GM21576 (cell line): ENCODE measurements around the gene LURAP1L.

ENCODE experiments used
- ATAC-seq: cut with Tn5 transposase; IDR thresholded peaks from one replicate; pipeline ENCODE4 v1.9.1; 2021; ENCODE audit warnings: mild to moderate bottlenecking, moderate library complexity; ENCODE audit not compliant: unreplicated experiment

LURAP1L gene

DNA sequence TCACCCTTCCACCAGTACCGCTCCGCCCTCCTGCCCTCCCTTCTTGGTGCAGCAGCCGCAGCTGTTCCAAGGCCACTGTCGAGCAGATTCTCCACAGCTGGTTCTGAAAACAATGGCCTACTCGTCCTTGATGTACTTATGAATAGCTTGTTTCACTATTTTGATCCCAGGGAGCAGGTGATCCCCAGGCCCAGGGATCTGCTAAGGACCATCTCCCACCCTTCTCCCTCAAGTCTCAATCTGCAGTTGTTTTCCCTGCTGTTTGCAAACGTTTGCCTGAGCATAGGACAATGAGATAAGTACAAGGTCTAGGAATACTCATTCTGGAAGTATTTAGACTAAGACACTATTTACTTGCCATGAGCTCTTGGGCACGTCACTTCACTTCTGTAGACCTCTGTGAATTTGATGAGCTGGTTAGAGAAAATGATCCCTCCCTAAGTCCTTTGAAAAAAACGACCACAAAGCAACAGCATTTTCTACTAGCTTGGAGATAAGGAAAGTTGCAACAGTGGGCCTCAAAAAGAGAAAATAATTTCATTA is 1.8 kb downstream of the LURAP1L start:
- no peak for ATAC-seq

DNA sequence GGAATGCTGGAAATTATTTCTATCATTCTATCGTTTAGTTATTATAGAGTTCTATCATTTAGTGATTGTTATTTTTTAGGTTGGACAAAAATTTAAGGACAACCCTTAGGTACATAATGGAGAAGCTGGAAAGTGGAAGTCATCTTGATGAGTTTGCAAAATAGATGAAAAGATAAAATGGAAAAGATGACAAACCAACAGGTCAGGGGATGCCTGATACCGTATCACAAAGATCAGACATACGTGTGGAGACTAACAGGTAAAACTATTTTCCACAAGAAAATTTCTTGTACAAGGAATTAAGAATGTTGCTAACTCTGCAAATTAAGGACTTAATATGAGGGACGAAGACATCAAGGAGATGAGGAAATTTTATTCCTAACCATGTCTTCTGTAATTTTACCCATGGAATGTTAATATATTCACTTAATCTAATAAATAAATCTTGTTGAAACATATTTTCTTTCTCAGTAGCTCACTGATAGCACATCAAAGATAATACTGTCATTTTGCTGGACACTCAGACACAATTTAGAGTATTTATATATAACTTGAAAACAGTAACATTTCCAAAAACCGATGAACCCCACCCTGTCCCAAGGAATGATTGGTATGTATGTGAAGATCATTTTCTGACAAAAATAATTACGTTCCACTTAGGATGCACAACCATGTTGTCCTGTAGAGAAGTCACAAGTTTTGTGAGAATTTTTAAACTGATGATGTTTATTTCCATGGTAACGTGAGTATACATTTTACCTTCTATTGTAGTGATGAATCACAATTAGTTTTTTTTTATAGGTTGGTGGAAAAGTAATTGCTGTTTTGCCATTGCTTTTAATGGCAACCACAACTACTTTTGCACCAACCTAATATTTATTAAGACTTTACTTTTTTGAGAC is 2.6 kb downstream of the LURAP1L start:
- no peak for ATAC-seq

DNA sequence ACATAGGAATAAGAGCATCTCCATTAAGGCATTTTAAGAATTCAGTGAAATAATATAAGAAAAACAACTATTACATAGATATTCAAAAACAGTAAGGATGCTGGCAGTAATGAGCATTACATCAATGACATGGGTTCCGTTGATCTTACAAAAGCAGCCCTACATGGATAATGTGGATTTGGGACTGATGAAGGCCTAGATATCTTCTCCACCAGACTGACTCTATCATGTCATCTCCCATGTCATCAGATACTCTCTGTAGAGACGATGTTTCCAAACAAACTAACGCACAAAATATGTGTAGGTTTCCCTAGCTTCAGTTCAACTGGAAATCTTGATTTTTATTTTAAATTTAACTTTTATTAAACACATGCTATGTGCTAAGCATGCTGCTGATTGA is 3.6 kb downstream of the LURAP1L start:
- no peak for ATAC-seq

DNA sequence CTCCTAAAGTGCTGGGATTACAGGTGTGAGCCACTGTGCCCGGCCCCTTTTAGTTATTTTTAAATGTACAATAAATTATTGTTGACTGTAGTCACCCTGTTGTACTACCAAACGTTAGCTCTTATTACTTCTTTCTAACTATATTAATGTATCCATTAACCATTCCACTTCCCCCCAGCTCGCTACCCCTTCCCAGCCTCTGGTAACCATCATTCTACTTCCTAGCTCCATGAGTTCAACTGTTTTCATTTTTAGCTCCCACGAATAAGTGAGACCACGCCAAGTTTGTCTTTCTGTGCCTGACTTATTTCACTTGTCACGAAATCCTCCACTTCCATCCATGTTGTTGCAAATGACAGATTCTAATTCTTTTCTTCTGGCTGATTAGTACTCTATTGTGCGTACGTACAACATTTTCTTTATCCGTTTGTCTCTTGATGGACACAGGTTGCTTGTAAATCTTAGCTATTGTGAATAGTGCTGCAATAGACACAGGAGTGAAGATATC is 6.5 kb downstream of the LURAP1L start:
- no peak for ATAC-seq

DNA sequence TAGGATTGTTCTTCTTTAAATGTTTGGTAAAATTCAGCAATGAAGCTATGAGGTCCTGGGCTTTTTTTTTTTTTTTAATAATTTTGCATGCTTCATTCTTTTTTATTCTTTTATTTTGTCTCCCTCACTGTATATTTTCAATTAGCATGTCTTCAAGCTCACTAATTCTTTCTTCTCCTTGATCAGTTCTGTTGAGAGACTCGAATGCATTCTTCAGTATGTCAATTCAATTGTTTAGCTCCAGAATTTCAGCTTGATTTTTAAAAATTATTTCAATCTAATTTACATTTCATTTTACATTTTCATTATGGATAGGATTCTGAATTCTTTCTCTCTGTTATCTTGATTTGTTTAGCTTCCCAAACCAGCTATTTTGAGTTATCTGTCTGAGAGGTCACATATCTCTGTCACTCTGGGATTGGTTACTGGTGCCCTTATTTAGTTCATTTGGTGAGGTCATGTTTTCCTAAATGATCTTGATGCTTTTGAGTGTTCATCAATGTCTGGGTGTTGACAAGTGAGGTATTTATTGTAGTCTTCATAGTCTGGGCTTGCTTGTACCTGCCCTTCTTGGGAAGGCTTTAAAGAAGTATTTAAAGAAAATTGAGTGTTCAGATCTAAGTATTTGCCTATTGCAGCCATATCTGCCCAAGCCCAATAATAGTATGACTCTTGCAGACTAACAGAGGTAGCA is 9.1 kb downstream of the LURAP1L start:
- no peak for ATAC-seq

DNA sequence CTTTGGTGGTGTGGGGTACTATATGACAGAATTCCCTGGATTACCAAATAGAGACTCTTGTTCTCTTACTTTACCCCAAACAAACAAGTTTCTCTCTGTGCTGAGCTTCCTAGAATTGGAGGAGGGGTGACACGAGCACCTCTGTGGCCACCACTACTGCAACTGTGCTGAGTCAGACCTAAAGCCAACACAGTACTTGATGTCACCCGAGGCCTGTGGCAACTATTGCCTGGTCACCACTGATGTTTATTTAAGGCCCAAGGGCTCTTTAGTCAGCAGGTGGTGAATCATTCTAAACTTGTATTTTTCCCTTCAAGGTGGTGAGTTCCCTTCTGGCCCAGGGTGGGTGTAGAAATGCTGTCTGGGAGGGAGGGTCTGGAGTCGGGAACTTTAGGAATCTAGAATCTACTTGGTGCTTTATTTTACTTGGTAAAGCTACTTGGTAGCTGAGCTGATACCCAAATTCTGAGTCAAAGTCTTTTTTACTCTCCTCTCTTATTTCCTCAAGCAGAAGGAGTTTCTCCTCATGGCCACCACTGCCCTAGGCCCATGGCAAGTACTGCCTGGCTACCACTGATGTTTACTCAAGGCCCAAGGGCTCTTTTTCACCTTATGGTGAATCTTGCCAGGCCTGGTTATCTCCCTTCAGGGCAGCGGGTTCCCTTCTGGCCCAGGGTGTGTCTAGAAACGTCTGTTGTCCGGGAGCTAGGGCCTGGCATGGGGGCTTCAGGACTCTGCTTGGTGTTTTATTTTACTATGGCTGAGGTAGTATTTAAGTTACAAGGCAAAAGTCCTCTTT is 9.8 kb downstream of the LURAP1L start:
- peak; percentile 79 for ATAC-seq

DNA sequence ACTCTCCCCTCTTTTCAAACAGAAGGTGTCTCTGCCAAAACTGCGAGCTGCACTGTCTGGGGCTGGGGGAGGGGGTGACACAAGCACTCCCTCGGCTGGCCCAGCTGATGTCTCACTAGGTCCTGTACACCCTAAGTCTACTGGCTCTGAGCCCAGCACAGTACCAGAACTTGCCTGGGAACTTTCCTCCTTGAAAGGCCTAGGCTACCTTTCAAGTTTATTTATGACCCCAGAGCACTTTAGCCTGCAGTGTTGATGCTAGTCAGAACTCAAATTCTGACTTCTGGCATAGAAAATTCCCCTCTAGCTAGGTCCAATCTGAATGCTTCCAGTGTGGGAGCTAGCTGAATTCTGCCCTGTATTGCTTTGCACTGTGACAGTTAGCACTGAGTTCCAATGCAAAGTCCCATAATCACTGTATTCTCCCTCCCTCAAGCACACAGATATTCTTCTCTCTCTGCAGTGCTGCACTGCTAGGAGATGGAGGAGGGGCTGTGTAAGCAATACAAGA is 10.5 kb downstream of the LURAP1L start:
- ATAC-seq, result no peak

DNA sequence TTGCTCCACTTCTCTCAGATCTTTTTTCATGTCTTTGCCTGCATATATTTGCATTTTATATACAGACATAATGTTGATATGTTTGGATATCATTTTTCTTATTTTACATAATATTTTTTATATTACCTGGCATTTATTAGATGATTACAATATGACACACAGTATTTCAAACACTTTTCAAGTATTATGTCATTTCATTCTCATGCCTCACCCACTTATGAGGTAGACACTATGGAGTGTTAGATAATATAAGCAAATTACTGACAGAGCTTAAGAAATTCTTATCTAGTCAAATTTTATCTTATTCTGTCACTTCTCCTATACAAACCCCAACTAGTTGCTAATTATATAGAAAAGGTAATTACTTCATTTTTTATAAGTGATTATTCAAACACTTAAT is 11.1 kb downstream of the LURAP1L start:
- no peak for ATAC-seq

DNA sequence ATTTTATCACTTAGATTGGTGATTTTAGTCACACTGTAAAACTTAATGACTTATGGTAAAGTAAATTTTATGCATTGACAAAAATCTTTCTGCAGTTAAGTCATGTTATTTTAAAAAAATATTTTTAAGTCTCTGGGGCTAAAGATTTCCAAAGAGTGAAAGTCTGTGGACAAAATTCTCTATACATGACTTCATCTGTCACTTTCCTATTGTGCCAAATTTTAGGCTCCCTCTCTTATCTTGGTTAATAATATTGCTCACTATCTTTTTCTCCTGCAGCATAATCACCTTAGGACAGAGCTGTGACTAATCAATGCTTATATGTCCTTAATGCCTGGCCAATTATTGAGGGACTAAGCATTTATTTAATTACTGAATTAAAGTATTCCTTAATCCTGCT is 15.2 kb downstream of the LURAP1L start:
- ATAC-seq, result no peak

DNA sequence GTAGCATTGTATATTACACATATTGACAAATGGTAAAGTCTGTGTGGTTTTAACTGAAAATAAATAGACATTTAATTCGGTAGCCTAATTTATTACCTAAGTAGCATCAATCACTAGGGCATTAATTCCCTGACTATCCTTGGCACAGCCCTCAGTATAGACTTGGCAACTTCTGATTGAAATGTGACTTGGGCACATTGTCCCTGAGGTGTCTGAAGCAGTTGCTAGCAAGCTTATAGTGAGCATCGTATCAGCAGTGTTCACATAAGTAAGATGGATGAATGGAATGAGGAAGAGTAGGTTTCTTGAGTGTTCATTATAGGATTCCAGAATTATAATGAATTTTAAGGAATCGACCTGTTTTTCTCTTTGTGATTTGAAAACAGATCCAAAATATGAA is 16.1 kb downstream of the LURAP1L start:
- ATAC-seq, result no peak

DNA sequence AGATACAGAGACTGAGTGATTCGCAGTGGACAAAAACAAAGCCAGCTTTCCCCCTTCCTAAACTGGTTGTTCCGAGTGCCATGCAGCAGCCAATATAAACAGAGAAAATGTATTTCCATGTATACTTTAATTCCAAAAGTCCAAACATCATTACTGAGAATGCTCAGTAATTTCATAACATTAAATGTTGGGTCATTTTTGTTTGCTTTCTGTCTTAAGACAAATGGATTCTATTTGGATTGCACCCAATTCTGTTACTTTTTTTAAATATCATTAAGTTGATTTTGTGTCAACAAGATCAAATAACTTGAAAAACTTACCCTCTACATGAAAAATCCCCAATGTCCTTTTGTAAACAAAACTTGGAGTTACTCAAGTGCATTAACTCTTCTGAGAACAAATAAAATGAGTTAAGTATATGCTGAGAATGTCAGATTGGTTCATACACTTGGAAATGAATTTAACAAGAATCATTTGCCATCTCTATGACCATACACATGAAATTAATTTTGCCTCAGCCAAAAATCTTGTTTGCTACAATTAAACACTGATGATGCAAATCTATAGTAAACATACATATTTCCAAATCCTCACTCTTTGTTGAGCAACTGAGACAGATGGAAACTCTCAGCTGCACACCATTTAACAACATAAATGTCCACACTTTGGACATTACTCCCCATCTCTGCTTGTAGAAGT is 19.4 kb downstream of the LURAP1L start:
- no peak for ATAC-seq

DNA sequence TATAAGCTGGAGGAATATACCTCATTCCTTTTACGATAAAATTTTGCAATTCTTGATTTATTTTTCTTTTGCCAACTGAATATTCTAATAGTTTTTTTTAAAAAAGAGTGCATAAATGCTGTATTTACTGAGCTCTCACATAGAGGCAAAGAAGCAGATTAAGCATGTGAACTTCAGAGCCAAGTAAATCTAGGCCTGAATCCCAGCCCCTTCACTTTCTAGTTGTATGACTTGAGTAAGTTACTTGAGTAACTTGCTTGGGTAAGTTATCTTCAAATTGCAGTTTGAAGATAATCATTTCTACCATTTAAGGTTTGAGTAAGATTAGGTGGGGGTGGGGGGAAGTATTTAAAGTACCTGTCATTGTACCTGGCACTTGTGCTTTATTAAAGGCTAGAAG is 21.8 kb downstream of the LURAP1L start:
- ATAC-seq, result no peak

DNA sequence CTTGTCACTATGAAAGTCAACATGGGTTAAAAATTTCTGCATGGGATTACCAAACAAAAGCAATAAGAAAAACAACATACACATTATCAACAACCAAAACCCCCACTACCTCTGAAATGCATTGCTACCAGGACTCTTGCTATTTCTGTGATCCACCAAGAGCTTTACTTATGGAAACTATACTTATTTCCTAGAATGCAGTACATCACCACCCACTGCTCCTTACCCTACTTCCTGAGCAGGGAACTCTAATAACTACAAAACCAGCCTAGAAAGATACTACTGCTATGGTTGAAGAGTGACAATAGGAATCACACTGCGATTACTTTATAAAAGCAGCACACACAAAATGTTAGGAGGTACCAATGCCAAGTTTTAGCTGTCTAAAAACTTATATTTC is 22.2 kb downstream of the LURAP1L start:
- no peak for ATAC-seq

DNA sequence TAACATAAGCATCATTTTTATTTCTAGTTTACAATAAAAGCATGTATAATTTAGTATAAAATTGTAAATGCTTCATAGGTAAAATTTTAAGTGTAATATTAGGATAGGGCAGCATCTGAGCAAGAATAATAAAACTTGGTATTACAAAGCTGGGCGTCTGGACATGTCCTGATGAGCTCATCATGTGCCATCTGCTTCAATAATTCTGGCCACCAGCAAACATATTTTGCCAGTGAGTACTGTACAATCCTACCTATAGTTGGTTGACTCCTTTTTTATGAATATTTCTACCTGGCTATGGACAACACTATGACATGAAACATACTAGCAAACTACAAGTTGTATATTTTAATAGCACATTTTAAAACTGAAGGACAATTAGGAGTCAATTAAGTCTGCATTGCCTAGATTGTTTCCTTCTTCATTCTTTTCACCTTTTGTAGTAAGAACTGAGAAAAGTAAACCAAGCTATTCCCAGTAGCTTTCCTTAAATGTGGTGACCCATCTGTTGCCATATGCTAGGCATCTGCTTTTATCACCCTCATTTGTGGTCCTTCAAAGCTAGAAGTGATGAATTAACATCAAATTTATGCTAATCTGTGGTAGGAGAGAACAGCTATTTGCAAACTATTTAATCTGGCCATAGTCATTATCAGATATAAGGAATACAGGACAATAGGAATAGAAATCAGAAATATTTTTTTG is 23.4 kb downstream of the LURAP1L start:
- no peak for ATAC-seq

DNA sequence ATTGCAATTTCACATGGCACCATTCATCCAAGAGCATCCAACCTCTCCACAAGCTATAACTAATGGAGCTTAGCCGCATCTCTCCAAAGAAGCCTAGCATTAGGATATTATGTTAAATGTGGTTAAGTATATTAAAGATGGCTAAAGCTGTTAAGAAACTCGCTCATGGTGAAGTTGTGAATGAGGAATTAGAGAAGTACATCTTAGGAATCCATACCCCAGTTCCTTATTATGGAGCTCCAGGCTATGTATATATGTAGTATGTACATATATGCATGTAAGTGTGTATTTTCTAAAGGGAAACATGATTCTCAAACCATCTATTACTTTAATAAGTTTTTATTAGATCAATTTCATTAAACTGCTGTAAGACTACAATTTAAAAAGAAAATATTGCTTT is 26.4 kb downstream of the LURAP1L start:
- ATAC-seq, result no peak

DNA sequence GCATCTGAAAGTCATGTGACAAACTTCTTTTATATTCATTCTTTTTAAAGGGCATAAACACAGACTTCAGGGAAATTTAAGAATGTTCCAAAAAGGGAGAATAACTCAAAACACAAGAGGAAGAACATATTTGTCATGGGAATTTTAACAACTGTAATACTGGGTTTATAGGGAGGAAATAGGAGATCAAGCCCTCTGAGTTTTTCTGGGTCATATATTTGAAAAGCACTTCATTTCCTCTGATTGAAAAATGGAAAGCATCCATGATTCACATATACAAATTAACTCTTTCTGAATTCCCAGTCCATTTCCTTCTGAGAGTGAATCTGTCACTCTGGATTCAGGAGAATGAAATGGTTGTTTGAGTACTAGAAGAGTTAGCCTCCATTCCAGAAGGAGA is 26.8 kb downstream of the LURAP1L start:
- no peak for ATAC-seq

DNA sequence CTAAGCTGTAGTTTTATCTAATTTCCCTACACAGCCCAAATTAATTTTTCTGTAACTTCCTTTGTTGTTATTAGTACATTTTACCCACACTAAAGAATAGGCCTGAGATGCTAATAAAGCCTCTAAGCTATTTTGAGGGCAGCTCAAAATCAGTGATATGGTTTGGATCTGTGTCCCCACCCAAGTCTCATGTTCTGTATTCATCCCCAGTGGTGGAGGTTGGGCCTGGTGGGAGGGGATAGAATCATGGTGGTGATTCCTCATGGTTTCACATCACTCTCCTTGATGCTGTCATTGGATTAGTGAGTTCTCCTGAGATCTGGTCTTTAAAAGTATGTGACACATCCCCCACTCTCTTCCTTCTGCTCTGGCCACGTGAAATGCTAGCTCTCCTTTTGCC is 27.3 kb downstream of the LURAP1L start:
- no peak for ATAC-seq

DNA sequence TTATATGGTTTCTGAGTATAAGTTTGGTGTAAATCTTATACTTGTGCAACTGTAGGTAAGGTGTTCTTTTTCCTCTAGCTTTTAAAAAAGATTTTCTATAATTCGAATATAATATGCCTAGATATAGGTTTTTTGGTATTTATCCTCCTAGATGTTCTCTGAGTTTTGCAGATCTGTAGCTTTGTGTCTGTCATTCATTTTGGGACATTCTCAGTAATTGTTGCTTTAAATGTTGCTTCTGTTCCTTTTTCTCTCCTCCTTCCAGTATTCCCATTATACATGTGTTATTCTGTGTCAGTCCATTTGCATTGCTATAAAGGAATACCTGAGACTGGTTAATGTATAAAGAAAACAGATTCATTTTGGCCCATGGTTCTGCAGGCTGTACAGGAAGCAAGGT is 33.7 kb downstream of the LURAP1L start:
- ATAC-seq, result no peak

DNA sequence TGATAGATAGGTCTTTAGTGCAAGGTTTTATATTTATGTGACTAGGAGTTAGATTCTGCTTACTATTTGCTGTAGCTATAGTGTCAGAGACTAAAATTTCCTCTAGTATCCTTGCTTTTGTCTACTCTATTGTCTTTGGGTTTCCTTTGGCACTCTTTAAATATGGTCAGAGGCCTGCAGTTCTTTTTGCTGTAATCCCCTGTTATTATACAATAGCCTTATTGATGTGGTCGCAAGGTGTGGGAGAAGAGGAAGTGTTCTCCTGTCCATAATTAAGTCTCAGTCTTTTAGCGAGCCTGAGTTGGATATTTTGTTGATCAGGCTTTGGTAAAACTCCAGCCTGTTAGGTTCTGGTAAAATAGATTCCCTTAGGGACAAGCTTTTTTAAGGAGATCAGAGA is 34.9 kb downstream of the LURAP1L start:
- no peak for ATAC-seq

DNA sequence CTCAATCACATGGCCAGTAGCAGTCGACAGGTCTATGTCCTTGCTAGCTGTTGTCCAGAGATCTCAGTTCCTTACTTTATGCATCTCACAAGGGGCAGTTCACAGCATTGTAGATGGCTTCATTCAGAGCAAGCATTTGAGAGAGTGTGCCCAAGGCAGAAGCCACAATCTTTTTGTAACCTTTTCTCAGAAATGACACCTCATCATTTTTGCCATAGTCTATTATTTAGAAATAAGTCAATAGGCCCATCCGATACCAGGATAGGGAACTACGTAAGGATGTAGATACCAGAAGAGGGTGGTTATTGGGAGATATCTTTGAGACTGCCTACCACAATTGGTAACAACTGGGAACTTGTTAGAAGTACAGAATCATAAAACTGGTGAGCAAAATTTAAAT is 37.1 kb downstream of the LURAP1L start:
- ATAC-seq, result no peak
